Mesendoderm (in vitro differentiated cells): ENCODE results near the gene GPR148.

Source experiments
- DNase-seq: peaks from one replicate; pipeline ENCODE4 v3.0.0; 2013
- H2AK5ac ChIP-seq: 2 replicates; pipeline ENCODE4 v1.6.1; 2013; ENCODE audit warnings: low read length, inconsistent platforms
- H2BK120ac ChIP-seq: 2 replicates; pipeline ENCODE4 v1.6.1; 2013; ENCODE audit warnings: low read depth, mild to moderate bottlenecking, low read length, moderate library complexity, mixed read lengths
- H2BK15ac ChIP-seq: replicated peaks from 2 replicates; pipeline ENCODE4 v1.6.1; 2013; ENCODE audit warnings: low read depth, mild to moderate bottlenecking, moderate library complexity
- H2BK5ac ChIP-seq: 2 replicates; pipeline ENCODE4 v1.6.1; 2013; ENCODE audit warnings: low read length, inconsistent platforms
- H3K18ac ChIP-seq: 2 replicates; pipeline ENCODE4 v1.6.1; 2013; ENCODE audit warnings: mild to moderate bottlenecking, low read length, mixed read lengths
- H3K23ac ChIP-seq: one replicate; pipeline ENCODE4 v1.6.1; 2013; ENCODE audit warnings: low read length
- H3K27ac ChIP-seq: 2 replicates; pipeline ENCODE4 v1.5.1; 2013; ENCODE audit warnings: low read depth, mild to moderate bottlenecking, inconsistent platforms, low read length, moderate library complexity
- H3K27me3 ChIP-seq: 2 replicates; pipeline ENCODE4 v1.6.1; 2013; ENCODE audit warnings: low read length, control low read depth, mild to moderate bottlenecking, inconsistent platforms; ENCODE audit not compliant: insufficient read depth, poor library complexity
- H3K36me3 ChIP-seq: 2 replicates; pipeline ENCODE4 v1.6.1; 2013; ENCODE audit warnings: low read length, inconsistent platforms; ENCODE audit not compliant: control insufficient read depth, insufficient read depth
- H3K4ac ChIP-seq: one replicate; pipeline ENCODE4 v1.6.1; 2013; ENCODE audit warnings: low read depth, mild to moderate bottlenecking, low read length, moderate library complexity
- H3K4me1 ChIP-seq: 2 replicates; pipeline ENCODE4 v1.6.1; 2013; ENCODE audit warnings: low read depth, low read length, inconsistent platforms; ENCODE audit not compliant: control insufficient read depth
- H3K4me2 ChIP-seq: 2 replicates; pipeline ENCODE4 v1.6.1; 2013; ENCODE audit warnings: low read length
- H3K4me3 ChIP-seq: 2 replicates; pipeline ENCODE4 v1.5.1; 2013; ENCODE audit warnings: mild to moderate bottlenecking, low read length
- H3K56ac ChIP-seq: one replicate; pipeline ENCODE4 v1.6.1; 2013; ENCODE audit warnings: low read length
- H3K79me1 ChIP-seq: 2 replicates; pipeline ENCODE4 v1.6.1; 2013; ENCODE audit warnings: low read length, inconsistent platforms
- H3K79me2 ChIP-seq: 2 replicates; pipeline ENCODE4 v1.6.1; 2013; ENCODE audit warnings: mild to moderate bottlenecking, low read length; ENCODE audit not compliant: control insufficient read depth, insufficient read depth
- H3K9ac ChIP-seq: 2 replicates; pipeline ENCODE4 v1.6.1; 2013; ENCODE audit warnings: low read length, inconsistent platforms
- H4K5ac ChIP-seq: one replicate; pipeline ENCODE4 v1.6.1; 2013; ENCODE audit warnings: low read length
- H4K8ac ChIP-seq: one replicate; pipeline ENCODE4 v1.6.1; 2013; ENCODE audit warnings: low read depth, mild to moderate bottlenecking, control low read depth, low read length, moderate library complexity
- WGBS: extraction: QIAGEN DNeasy Blood & Tissue Kit; methylation state at CpG from one replicate; pipeline ENCODE4 v1.1.7; 2013; ENCODE audit warnings: low lambda C conversion rate, missing lambda C conversion rate; ENCODE audit not compliant: insufficient coverage; ENCODE audit errors: extremely low coverage; 5-methylcytosine and 5-hydroxymethylcytosine counted together

Gene GPR148

DNA sequence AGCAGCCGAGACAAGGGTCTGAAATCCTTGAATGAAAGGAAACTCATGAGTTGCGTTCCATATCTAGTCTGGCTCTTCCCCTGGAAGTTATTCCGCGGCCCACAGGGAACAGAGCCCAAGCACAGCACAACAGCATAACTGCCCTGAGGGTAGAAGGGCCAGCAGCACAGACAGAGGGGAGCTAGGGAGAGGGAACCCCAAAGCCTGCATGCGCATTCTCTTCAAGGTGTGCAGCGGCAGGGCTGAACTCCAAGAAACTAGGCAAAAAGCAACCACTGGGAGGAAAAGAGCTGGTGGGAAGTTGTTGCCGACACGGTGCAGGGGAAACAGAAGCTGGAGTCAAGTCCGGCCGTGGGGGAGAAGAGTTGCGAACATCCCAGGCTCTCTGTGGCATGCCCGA, 11.8 kb downstream of the GPR148 start:
- Histone ChIP-seq H3K4me1 (peaks cover 8% of the 10 kb centered on the region), H2BK15ac (no peak overlapping the region), H3K56ac (peak overlapping the region; percentile 49), H2BK5ac (no peak overlapping the region), H3K4ac (no peak overlapping the region), H3K9ac (no peak overlapping the region), H2AK5ac (no peak overlapping the region), H4K8ac (no peak overlapping the region), H3K79me2 (no peaks in the 10 kb centered on the region), H3K36me3 (no peaks in the 10 kb centered on the region), H3K4me2 (no peak overlapping the region), H3K27me3 (no peaks in the 10 kb centered on the region), H2BK120ac (no peak overlapping the region), H3K18ac (no peak overlapping the region), H4K5ac (no peak overlapping the region), H3K23ac (no peak overlapping the region), H3K4me3 (no peak overlapping the region), H3K79me1 (no peaks in the 10 kb centered on the region), H3K27ac (no peak overlapping the region)
- WGBS, result no CpG with 5 or more reads among the region's 12 CpGs
- DNase-seq, result no peak

DNA sequence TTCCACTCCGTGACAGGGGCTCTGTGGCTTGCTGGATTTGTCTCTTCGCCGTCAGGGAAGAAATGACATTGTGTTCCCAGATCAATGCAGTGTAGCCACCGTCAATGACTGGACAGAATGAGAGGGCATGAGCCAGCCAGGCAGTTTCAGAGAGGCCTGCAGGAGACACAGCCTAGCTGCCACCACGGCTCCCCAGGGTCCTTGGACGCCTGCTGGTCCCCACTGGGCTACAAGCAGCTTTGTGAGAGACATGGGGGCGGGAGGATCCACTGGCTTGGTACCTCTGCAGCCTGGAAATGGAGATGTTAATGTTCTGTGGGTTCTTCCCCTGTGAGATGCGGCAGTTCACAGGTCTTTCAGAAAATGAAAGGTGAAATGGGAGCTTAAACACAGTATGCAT, 14.4 kb downstream of the GPR148 start:
- Histone ChIP-seq H3K4me1 (peaks cover 8% of the 10 kb centered on the region), H3K9ac (no peak overlapping the region), H3K79me2 (no peaks in the 10 kb centered on the region), H3K27me3 (no peaks in the 10 kb centered on the region), H3K36me3 (no peaks in the 10 kb centered on the region), H3K4me2 (no peak overlapping the region), H3K4ac (peak overlapping the region; percentile 17), H2BK120ac (no peak overlapping the region), H4K8ac (no peak overlapping the region), H2AK5ac (no peak overlapping the region), H3K18ac (no peak overlapping the region), H3K4me3 (no peak overlapping the region), H3K56ac (no peak overlapping the region), H3K79me1 (no peaks in the 10 kb centered on the region), H2BK15ac (no peak overlapping the region), H2BK5ac (no peak overlapping the region), H3K27ac (no peak overlapping the region), H3K23ac (no peak overlapping the region), H4K5ac (no peak overlapping the region)
- DNase-seq, result no peak
- WGBS, result no CpG with 5 or more reads among the region's 8 CpGs

DNA sequence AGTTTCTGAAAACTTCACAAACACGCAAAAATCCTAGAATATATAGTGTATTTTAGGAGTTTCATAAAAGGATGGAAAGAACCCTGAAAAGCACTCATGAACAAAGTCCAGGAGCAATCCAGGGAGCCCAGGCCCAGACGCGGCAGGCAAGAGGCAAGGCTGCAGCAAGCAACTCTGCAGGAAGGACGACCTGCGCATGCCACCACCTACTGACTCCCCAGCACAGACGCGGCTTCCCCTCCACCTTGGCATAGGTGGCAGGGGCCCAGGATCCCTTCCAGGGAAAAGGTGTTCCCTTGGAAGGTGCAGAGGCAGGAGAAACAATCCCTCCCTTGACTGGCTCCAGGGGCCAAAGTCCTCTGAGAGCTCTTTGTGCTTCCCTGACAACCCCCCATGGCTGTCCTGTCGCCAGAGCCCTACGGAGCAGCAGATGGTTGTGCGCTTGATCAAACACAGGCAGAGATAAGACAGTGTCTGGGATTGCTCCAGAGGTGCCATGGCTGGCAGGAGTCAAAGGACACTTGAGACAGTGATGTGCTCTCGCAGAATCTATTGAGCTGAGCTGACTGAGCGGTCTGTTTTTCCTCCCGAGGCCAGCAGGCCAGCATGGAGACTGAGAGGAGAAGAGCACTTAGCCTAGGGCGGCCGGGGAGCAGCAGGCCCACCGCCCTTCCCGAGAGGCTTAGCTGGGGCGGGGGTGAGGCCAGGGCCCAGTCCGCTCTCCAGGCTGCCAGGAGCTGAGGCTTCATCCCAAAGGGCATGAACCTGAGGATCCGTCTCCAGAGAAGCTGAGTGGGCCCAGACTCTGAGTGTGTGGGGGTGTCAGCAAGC, 15.6 kb downstream of the GPR148 start:
- H2BK5ac ChIP-seq, result peak overlapping the region; percentile 20
- H2AK5ac ChIP-seq, result no peak overlapping the region
- H3K27ac ChIP-seq, result peak overlapping the region; percentile 54
- peaks cover 8% of the 10 kb centered on the region for H3K4me1 ChIP-seq
- H3K79me2 ChIP-seq, result no peaks in the 10 kb centered on the region
- no peak overlapping the region for H3K18ac ChIP-seq
- no peak overlapping the region for H3K4ac ChIP-seq
- H4K5ac ChIP-seq, result no peak overlapping the region
- peak; percentile 92 for DNase-seq
- H2BK15ac ChIP-seq, result no peak overlapping the region
- H3K36me3 ChIP-seq, result no peaks in the 10 kb centered on the region
- H3K27me3 ChIP-seq, result no peaks in the 10 kb centered on the region
- no peak overlapping the region for H3K23ac ChIP-seq
- H3K79me1 ChIP-seq, result no peaks in the 10 kb centered on the region
- no CpG with 5 or more reads among the region's 20 CpGs for WGBS
- no peak overlapping the region for H4K8ac ChIP-seq
- no peak overlapping the region for H3K4me2 ChIP-seq
- no peak overlapping the region for H2BK120ac ChIP-seq
- no peak overlapping the region for H3K4me3 ChIP-seq
- H3K56ac ChIP-seq, result peak overlapping the region; percentile 67
- peak overlapping the region; percentile 24 for H3K9ac ChIP-seq

DNA sequence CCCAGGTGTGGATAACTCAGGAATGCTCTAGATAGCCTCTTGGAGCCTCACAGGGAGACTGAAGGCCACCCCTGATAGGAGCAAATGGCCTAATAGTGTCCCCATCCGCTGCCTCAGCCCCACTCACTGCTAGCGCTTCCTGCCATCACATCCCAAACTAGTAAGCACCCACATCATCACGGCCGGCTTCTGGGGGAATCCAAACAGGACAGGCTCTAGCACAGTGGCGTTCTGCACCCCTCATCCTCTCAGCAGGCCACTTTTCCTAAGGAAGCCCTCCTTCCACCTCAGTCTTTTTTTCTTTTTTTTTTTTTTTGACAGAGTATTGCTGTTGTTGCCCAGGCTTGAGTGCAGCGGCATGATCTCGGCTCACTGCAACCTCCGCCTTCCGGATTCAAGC, 20.2 kb downstream of the GPR148 start:
- Histone ChIP-seq H2BK120ac (no peak overlapping the region), H3K27me3 (no peaks in the 10 kb centered on the region), H3K4ac (no peak overlapping the region), H3K23ac (no peak overlapping the region), H3K18ac (no peak overlapping the region), H3K9ac (no peak overlapping the region), H3K79me2 (no peaks in the 10 kb centered on the region), H3K79me1 (no peaks in the 10 kb centered on the region), H4K5ac (no peak overlapping the region), H3K56ac (no peak overlapping the region), H2AK5ac (no peak overlapping the region), H3K36me3 (no peaks in the 10 kb centered on the region), H4K8ac (no peak overlapping the region), H2BK15ac (no peak overlapping the region), H2BK5ac (no peak overlapping the region), H3K4me2 (no peak overlapping the region), H3K4me3 (no peak overlapping the region), H3K27ac (no peak overlapping the region), H3K4me1 (peaks cover 4% of the 10 kb centered on the region)
- no CpG with 5 or more reads among the region's 9 CpGs for WGBS
- no peak for DNase-seq

DNA sequence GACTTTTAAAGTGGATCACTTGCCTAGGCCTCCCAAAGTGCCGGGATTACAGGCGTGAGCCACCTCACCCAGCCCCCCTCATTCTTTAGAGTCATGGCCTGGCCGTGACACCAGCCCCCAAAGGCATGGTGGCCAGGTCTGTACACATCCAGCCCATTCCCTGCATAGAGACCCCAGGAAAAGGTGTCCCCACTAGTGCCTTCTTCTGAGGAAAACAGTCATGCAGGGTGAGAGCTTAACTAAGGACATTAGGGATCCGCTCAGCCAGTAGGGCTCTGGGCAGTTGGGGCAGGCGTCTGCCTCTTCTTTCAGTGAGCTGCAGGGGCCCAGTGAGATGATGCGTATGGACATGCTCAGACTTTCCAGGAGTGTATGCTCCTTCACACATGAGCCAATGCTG, 20.8 kb downstream of the GPR148 start:
- H3K36me3 ChIP-seq, result no peaks in the 10 kb centered on the region
- no peak overlapping the region for H3K18ac ChIP-seq
- WGBS, result no CpG with 5 or more reads among the region's 6 CpGs

DNA sequence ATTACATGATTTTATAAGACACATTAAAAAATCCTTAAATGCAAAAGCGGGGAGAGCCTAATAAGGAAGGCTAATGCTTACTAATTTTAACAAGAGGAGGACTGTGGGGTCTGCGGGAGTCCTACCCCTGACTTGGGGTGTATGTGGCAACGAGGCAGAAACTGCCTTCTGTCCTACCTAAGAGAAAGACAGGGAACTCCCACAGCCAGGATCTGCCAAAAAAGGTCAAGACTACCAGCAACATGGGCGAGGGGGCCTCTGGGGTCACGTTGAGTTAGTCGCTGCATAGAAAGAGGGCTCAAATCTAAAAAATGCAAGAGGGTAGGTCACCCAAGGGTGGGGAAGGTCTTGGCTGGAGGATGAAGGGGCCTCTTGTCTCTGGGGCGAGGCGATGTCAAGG, 25.9 kb downstream of the GPR148 start:
- Histone ChIP-seq H3K18ac (no peak overlapping the region), H4K5ac (no peak overlapping the region), H3K9ac (no peak overlapping the region), H3K27ac (no peak overlapping the region), H3K36me3 (no peaks in the 10 kb centered on the region), H2BK5ac (no peak overlapping the region), H2BK15ac (no peak overlapping the region), H3K56ac (no peak overlapping the region), H3K79me1 (no peaks in the 10 kb centered on the region), H3K27me3 (no peaks in the 10 kb centered on the region), H2AK5ac (no peak overlapping the region), H3K4me1 (peaks cover 3% of the 10 kb centered on the region), H4K8ac (no peak overlapping the region), H3K4me3 (no peak overlapping the region), H2BK120ac (no peak overlapping the region), H3K23ac (no peak overlapping the region), H3K4ac (no peak overlapping the region), H3K79me2 (no peaks in the 10 kb centered on the region), H3K4me2 (no peak overlapping the region)
- DNase-seq, result no peak
- WGBS, result no CpG with 5 or more reads among the region's 8 CpGs

More for the DNA sequence above, 20.8 kb downstream of the GPR148 start:
- Histone ChIP-seq H4K8ac (no peak overlapping the region), H2BK5ac (no peak overlapping the region), H3K9ac (no peak overlapping the region), H3K56ac (no peak overlapping the region), H3K4me1 (peaks cover 2% of the 10 kb centered on the region), H3K23ac (no peak overlapping the region), H2BK120ac (no peak overlapping the region), H3K4ac (no peak overlapping the region), H4K5ac (no peak overlapping the region), H3K4me2 (no peak overlapping the region), H3K79me2 (no peaks in the 10 kb centered on the region), H2BK15ac (no peak overlapping the region), H3K27me3 (no peaks in the 10 kb centered on the region), H3K79me1 (no peaks in the 10 kb centered on the region), H3K4me3 (no peak overlapping the region), H2AK5ac (no peak overlapping the region), H3K27ac (no peak overlapping the region)
- no peak for DNase-seq
